Peyer's patch (tissue), 4 donors: ENCODE measurements around the gene AFG1L.

Experiments
- CTCF ChIP-seq, 6 experiments: fragments of 450-650 bp in 4 of 6; fragments of 200-600 bp in 2 of 6; sonication (generic) in 1 of 6; IDR thresholded peaks; one replicate each; pipeline ENCODE4 v1.5.1; 2017 to 2019; ENCODE audit warnings: antibody characterized with exemption in 6 of 6, mild to moderate bottlenecking in 3 of 6, moderate library complexity in 1 of 6
- POLR2A ChIP-seq, 2 donors: fragments of 450-650 bp; IDR thresholded peaks; one replicate each; pipeline ENCODE4 v1.5.1; 2017; ENCODE audit warnings: antibody characterized with exemption in 2 of 2, mild to moderate bottlenecking in 2 of 2, moderate library complexity in 2 of 2

- TF ChIP-seq POLR2A (IDR thresholded peaks at IDR 0.05) (no peak), CTCF (IDR thresholded peaks at IDR 0.05) (no peak)
Measured at GRCh38 chr6:108353853-108354252, 59.0 kb downstream of the AFG1L start.
